Breast epithelium (tissue), 4 donors: ENCODE results near the gene MDH1B. TPM values are rescaled to one million over a fixed set of nuclear protein-coding genes. Genes with fewer than 3 reads are reported as not detected.

Experiments
- DNase-seq, 2 donors: peaks; one replicate each; pipeline ENCODE4 v3.0.0-alpha.2; 2019; ENCODE audit warnings: low spot score in 2 of 2
- H3K27ac ChIP-seq, 2 donors: fragments of 200-600 bp; sonication (generic) in 1 of 2; one replicate each; pipeline ENCODE4 v1.5.1; 2016 to 2019; ENCODE audit warnings: mild to moderate bottlenecking in 1 of 2
- H3K27me3 ChIP-seq, 2 donors: fragments of 200-600 bp; sonication (generic) in 1 of 2; one replicate each; pipeline versions ENCODE4 v1.5.1 to v1.6.0; 2017 to 2019; ENCODE audit warnings: control low read depth in 1 of 2, mild to moderate bottlenecking in 1 of 2
- H3K36me3 ChIP-seq: fragments of 200-600 bp; one replicate; pipeline ENCODE4 v1.5.1; 2019
- H3K4me1 ChIP-seq, 2 donors: fragments of 200-600 bp; sonication (generic); one replicate each; pipeline ENCODE4 v1.5.1; 2016 to 2019; ENCODE audit warnings: control low read depth in 1 of 2
- H3K4me3 ChIP-seq, 3 donors: fragments of 200-600 bp; sonication (generic); 1 replicate in 2 of 3; 2 replicates in 1 of 3; pipeline ENCODE4 v1.5.1; 2016 to 2019; ENCODE audit warnings: mild to moderate bottlenecking in 3 of 3, moderate library complexity in 2 of 3
- H3K9me3 ChIP-seq, 2 donors: fragments of 200-600 bp; sonication (generic) in 1 of 2; one replicate each; pipeline ENCODE4 v1.5.1; 2016 to 2019; ENCODE audit warnings: control low read depth in 1 of 2
- POLR2A ChIP-seq: fragments of 450-650 bp; IDR thresholded peaks from one replicate; pipeline ENCODE4 v1.6.1; 2016; ENCODE audit warnings: antibody characterized with exemption, mild to moderate bottlenecking, moderate library complexity
- POLR2AphosphoS5 ChIP-seq, 3 donors: sonication (generic); formaldehyde crosslinking; IDR thresholded peaks; one replicate each; pipeline ENCODE4 v1.6.1; 2017; ENCODE audit warnings: antibody characterized with exemption in 3 of 3
- intact Hi-C: fragments of 100-400 bp; cut with DNase I; formaldehyde crosslinking; loops from one replicate; pipeline ENCODE4 v1.15.1; 2023; ENCODE audit warnings: low total_unique reads
- total RNA-seq, 3 donors: library from RNA; depleted of rRNA; stranded (reverse); fragments of >200 nt; gene quantifications; one replicate each; pipeline ENCODE4 v1.1.0, GENCODE V29; 2016
- TF ChIP-seq, protein P1 (sequence below), 3 donors: fragments of 450-650 bp; IDR thresholded peaks; one replicate each; pipeline ENCODE4 v1.5.1; 2016 to 2017; ENCODE audit warnings: antibody characterized with exemption in 3 of 3, mild to moderate bottlenecking in 3 of 3, moderate library complexity in 3 of 3

MDH1B gene
- total RNA-seq, 3 donors from 2014 or later = 0.64 to 4.7 (median 2.0) TPM

DNA sequence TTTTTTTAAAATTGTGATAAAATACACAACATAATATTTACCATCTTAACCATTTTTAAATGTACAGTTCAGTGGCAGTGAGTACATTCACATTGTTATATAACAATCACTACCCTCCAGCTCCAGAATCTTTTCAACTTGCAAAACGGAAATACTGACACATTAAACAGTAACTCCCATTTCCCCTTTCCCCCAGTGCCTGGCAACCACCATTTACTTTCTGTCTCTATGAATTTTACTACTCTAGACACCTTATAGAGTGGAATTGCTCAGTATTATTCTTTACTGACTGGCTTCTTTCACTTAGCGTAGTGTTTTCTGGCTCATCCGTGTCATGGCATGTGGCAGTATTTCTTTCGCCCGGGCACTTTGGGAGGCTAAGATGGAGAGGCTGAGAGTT lies 32.9 kb upstream of the MDH1B start:
- H3K27me3 ChIP-seq = no peaks in the 10 kb centered on the region
- H3K4me3 ChIP-seq = no peak overlapping the region
- H3K27ac ChIP-seq = no peak overlapping the region
- H3K36me3 ChIP-seq = no peaks in the 10 kb centered on the region
- no peak for DNase-seq
- no peaks in the 10 kb centered on the region for H3K4me1 ChIP-seq
- TF ChIP-seq POLR2A (no peak), POLR2AphosphoS5 (IDR thresholded peaks at IDR 0.05) (no peak)
- TF ChIP-seq, protein P1, sequence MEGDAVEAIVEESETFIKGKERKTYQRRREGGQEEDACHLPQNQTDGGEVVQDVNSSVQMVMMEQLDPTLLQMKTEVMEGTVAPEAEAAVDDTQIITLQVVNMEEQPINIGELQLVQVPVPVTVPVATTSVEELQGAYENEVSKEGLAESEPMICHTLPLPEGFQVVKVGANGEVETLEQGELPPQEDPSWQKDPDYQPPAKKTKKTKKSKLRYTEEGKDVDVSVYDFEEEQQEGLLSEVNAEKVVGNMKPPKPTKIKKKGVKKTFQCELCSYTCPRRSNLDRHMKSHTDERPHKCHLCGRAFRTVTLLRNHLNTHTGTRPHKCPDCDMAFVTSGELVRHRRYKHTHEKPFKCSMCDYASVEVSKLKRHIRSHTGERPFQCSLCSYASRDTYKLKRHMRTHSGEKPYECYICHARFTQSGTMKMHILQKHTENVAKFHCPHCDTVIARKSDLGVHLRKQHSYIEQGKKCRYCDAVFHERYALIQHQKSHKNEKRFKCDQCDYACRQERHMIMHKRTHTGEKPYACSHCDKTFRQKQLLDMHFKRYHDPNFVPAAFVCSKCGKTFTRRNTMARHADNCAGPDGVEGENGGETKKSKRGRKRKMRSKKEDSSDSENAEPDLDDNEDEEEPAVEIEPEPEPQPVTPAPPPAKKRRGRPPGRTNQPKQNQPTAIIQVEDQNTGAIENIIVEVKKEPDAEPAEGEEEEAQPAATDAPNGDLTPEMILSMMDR (IDR thresholded peaks at IDR 0.05) = no peak
- intact Hi-C loops = loop anchor here (10.0 kb wide), 1 partner anchor 687 kb away; no protein-coding TSS in a partner anchor
- H3K9me3 ChIP-seq = no peaks in the 10 kb centered on the region

DNA sequence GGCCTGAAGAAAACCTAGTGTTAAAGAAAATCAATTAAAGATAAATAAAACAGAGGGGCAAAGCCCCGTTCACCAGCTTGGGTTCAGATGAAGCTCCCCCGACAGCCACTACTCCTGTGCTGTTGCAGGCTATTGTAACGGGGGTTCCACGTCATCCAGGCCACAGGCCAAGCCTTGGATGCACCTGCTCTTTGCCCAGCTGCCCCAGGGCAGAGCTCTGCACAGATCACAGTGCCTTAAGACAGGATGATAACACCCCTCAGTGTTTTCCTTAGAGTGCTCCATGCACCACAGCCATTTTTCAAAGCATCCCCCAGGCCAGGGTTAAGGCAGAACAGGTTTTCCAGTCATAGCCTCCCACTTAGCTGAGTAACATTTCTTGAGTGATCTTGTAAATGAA lies 32.2 kb upstream of the MDH1B start:
- no peak overlapping the region for H3K4me3 ChIP-seq
- intact Hi-C loops = loop anchor here (10.0 kb wide), 1 partner anchor 687 kb away; no protein-coding TSS in a partner anchor
- TF ChIP-seq, protein P1 (IDR thresholded peaks at IDR 0.05) = no peak
- no peak overlapping the region for H3K27ac ChIP-seq
- H3K36me3 ChIP-seq = no peaks in the 10 kb centered on the region
- H3K9me3 ChIP-seq = no peaks in the 10 kb centered on the region
- H3K4me1 ChIP-seq = no peaks in the 10 kb centered on the region
- H3K27me3 ChIP-seq = no peaks in the 10 kb centered on the region
- no peak for DNase-seq

DNA sequence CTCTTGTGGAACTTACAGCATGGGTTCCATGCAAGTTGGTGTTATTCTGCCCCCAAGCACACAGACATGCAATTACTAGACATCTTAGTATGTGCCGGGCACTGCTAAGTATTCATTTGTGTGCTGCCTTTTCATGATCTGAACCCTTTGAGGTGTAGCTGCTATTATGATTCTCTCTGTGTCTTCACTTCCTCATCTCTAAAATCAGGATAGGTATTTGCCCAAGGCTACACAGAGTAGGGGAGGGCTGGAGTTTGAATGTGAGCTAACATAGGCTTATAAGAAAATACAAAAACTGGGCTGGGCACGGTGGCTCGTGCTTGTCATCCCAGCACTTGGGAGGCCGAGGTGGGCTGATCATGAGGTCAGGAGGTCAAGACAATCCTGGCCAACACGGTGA lies 27.5 kb upstream of the MDH1B start:
- H3K27me3 ChIP-seq = no peaks in the 10 kb centered on the region
- H3K36me3 ChIP-seq = no peaks in the 10 kb centered on the region
- no peak overlapping the region for H3K4me3 ChIP-seq
- TF ChIP-seq POLR2A (no peak), POLR2AphosphoS5 (IDR thresholded peaks at IDR 0.05) (no peak)
- TF ChIP-seq, protein P1 (IDR thresholded peaks at IDR 0.05) = no peak
- no peak for DNase-seq
- no peaks in the 10 kb centered on the region for H3K9me3 ChIP-seq
- intact Hi-C loops = loop anchor here (10.0 kb wide), 1 partner anchor 692 kb away; no protein-coding TSS in a partner anchor
- no peaks in the 10 kb centered on the region for H3K4me1 ChIP-seq
- H3K27ac ChIP-seq = no peak overlapping the region

DNA sequence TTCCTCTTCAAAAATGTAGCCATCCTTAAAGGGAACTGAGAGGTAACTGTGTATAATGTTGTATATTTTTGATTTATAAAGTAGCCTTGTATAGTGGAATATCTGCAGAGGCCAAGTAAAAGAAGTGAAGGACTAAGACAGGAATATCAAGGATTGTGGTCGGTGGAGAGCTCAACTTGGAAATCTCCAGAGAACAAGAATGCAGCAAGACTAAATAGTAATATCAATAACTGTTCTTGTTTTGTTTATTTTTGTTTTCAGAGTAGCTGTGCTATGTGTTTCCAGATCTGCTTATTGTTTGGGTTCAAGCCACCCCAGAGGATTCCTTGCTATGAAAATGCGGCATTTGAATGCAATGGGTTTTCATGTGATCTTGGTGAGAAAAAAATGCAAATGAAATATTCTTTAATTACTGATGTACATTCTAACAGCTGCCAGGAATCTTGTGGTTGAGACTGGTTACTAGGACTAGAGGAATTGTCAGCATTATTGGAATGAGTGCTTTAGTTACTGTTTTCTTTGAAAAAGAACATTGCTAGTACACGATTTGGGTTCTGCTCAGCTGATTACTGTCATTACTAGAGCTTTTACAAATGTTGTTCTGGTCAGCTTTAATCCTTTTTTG lies 25.3 kb upstream of the MDH1B start:
- H3K27ac ChIP-seq = no peak overlapping the region
- no peak overlapping the region for H3K4me3 ChIP-seq
- intact Hi-C loops = loop anchor here (10.0 kb wide), 1 partner anchor 694 kb away; no protein-coding TSS in a partner anchor
- H3K27me3 ChIP-seq = no peaks in the 10 kb centered on the region
- H3K4me1 ChIP-seq = no peaks in the 10 kb centered on the region
- TF ChIP-seq POLR2AphosphoS5 (IDR thresholded peaks at IDR 0.05) = no peak
- TF ChIP-seq, protein P1 (IDR thresholded peaks at IDR 0.05) = no peak
- no peak for TF ChIP-seq POLR2A
- no peaks in the 10 kb centered on the region for H3K9me3 ChIP-seq
- H3K36me3 ChIP-seq = no peaks in the 10 kb centered on the region
- no peak for DNase-seq

DNA sequence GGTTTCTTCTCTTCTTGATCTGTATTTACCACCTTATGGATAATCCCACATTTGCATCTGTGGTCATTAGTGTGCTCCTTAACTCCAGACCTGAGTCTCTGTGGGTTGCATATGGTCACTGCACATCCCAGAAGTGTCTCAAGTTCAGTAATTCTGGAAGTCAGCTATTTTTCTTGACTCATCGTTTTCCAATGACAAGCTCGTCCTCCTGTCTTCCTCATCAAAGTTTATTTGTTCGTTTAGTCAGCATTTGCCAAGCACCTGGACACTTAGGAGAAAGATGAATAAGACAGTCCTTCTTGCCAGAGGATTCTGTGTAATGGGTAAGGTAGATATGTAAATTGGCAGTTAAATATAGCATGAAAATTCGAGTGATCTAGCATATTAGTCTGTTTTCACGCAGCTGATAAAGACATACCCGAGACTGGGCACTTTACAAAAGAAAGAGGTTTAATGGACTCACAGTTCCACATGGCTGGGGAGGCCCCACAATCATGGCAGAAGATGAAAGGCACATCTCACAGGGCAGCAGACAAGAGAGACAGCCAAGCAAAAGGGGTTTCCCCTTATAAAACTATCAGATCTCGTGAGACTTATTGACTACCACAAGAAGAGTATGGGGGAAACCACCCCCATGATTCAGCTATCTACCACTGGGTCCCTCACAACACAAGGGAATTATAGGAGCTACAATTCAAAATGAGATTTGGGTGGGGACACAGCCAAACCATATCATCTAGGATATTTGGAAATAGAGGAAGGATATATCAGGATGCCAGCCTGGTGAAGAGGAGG lies 19.6 kb upstream of the MDH1B start:
- H3K9me3 ChIP-seq = peaks cover 0 to 3% of the 10 kb centered on the region in 2 donors
- no peak for DNase-seq
- H3K36me3 ChIP-seq = no peaks in the 10 kb centered on the region
- no peak overlapping the region for H3K4me3 ChIP-seq
- no peaks in the 10 kb centered on the region for H3K4me1 ChIP-seq
- TF ChIP-seq, protein P1 (IDR thresholded peaks at IDR 0.05) = no peak
- TF ChIP-seq POLR2A = no peak
- TF ChIP-seq POLR2AphosphoS5 (IDR thresholded peaks at IDR 0.05) = no peak
- H3K27ac ChIP-seq = no peak overlapping the region
- H3K27me3 ChIP-seq = no peaks in the 10 kb centered on the region
- intact Hi-C loops = no loop called here
